GM12878 (cell line): ENCODE data around the gene DAGLA. TPM values are rescaled to one million over a fixed set of nuclear protein-coding genes. Genes with fewer than 3 reads are reported as not detected.

Source experiments
- ATAC-seq: fragments of 200-7000 bp; cut with Tn5 transposase; 3 replicates; pipeline ENCODE4 v1.9.1; 2020; ENCODE audit warnings: mild to moderate bottlenecking, moderate library complexity
- BruUV-seq: library from RNA; stranded (reverse); fragments of 400-500 nt; replicated peaks from 2 replicates; lab custom pipeline; 2021; lab: Mats Ljungman, UMichigan
- CTCF ChIA-PET: fragments of 300-600 bp; sonication (Branson Sonifier 250); formaldehyde crosslinking; extraction: SDS; loops from one replicate; lab custom pipeline; 2021; ENCODE audit warnings: inconsistent platforms; lab: Yijun Ruan, JAX
- POLR2A ChIA-PET: fragments of 350-600 bp; formaldehyde crosslinking; extraction: SDS; loops from one replicate; lab custom pipeline; 2021; ENCODE audit warnings: inconsistent platforms; lab: Charles Lee
- RAD21 ChIA-PET: fragments of 300-600 bp; sonication (Branson Sonifier 250); formaldehyde crosslinking; loops from one replicate; lab custom pipeline; 2023; ENCODE audit warnings: antibody characterized with exemption; ENCODE audit not compliant: unreplicated experiment; lab: Charles Lee
- SMC1A ChIA-PET: fragments of 300-600 bp; sonication (Branson Sonifier 250); formaldehyde crosslinking; loops from one replicate; lab custom pipeline; 2023; ENCODE audit not compliant: unreplicated experiment, uncharacterized antibody; lab: Charles Lee
- DNase-seq: peaks from one replicate; pipeline ENCODE4 v3.0.0-alpha.2; 2011; ENCODE audit warnings: low read depth, low spot score
- FAIRE-seq: peaks from 3 replicates; lab custom pipeline; 2011; peaks lifted over from hg19 to GRCh38; lab: Jason Lieb, UNC
- H2AFZ ChIP-seq: 2 replicates; pipeline ENCODE4 v1.6.0; 2011; ENCODE audit warnings: low read depth, low read length, control low read depth; ENCODE audit not compliant: control insufficient read depth
- H3K27ac ChIP-seq: 2 replicates; pipeline ENCODE4 v1.5.1; 2011; ENCODE audit warnings: control low read depth; ENCODE audit not compliant: control insufficient read depth, insufficient read depth
- H3K27me3 ChIP-seq, 2 experiments: replicated peaks in 1 of 2; 2 replicates each; pipeline versions ENCODE4 v1.6.0 to v1.6.1; 2011; ENCODE audit warnings: low read length in 1 of 2; ENCODE audit not compliant: control insufficient read depth in 2 of 2, insufficient read depth in 2 of 2
- H3K36me3 ChIP-seq, 2 experiments: 2 replicates each; pipeline ENCODE4 v1.5.1; 2011; ENCODE audit warnings: low read length in 1 of 2; ENCODE audit not compliant: control insufficient read depth in 2 of 2, insufficient read depth in 2 of 2
- H3K4me1 ChIP-seq: 2 replicates; pipeline ENCODE4 v1.6.1; 2011; ENCODE audit warnings: mild to moderate bottlenecking, low read length, moderate library complexity, mixed read lengths; ENCODE audit not compliant: control insufficient read depth, insufficient read depth
- H3K4me2 ChIP-seq: 2 replicates; pipeline ENCODE4 v1.6.0; 2011; ENCODE audit warnings: control low read depth; ENCODE audit not compliant: control insufficient read depth, insufficient read depth
- H3K4me3 ChIP-seq: fragments of 200-600 bp; sonication (generic); 2 replicates; pipeline ENCODE4 v1.5.1; 2016
- H3K79me2 ChIP-seq: 2 replicates; pipeline ENCODE4 v1.6.0; 2011; ENCODE audit warnings: low read length; ENCODE audit not compliant: control insufficient read depth, insufficient read depth
- H3K9ac ChIP-seq: 2 replicates; pipeline ENCODE4 v1.8.0; 2011; ENCODE audit warnings: low read length, control low read depth, mixed read lengths; ENCODE audit not compliant: control insufficient read depth, insufficient read depth
- H3K9me3 ChIP-seq: replicated peaks from 3 replicates; pipeline ENCODE4 v1.5.1; 2011; ENCODE audit warnings: mild to moderate bottlenecking, low read length; ENCODE audit not compliant: control insufficient read depth, insufficient read depth
- H4K20me1 ChIP-seq: 2 replicates; pipeline ENCODE4 v1.6.0; 2011; ENCODE audit not compliant: control insufficient read depth, insufficient read depth
- ASH2L ChIP-seq: fragments of 300-600, 200-600 bp; sonication (generic); IDR thresholded peaks from 2 replicates; pipeline ENCODE4 v1.6.1; 2017; ENCODE audit warnings: low read depth, mild to moderate bottlenecking, borderline replicate concordance
- ATF3 ChIP-seq: IDR thresholded peaks from 2 replicates; pipeline ENCODE4 v1.6.1; 2011; ENCODE audit warnings: low read depth, mild to moderate bottlenecking, low read length, moderate library complexity, borderline replicate concordance; ENCODE audit errors: extremely low read depth
- BMI1 ChIP-seq: fragments of 450-650 bp; IDR thresholded peaks from 2 replicates; pipeline ENCODE4 v1.6.1; 2016; ENCODE audit warnings: mild to moderate bottlenecking, moderate library complexity, borderline replicate concordance
- CHD1 ChIP-seq: IDR thresholded peaks from 2 replicates; pipeline ENCODE4 v1.6.1; 2012; ENCODE audit warnings: low read depth, low read length, improper control_type of control experiment
- ELK1 ChIP-seq: IDR thresholded peaks from 2 replicates; pipeline ENCODE4 v1.6.1; 2012; ENCODE audit warnings: low read depth, low read length, improper control_type of control experiment
- ESRRA ChIP-seq: IDR thresholded peaks from 2 replicates; pipeline ENCODE4 v1.6.1; 2012; ENCODE audit warnings: mild to moderate bottlenecking, low read length, improper control_type of control experiment
- IKZF1 ChIP-seq: fragments of 450-650 bp; conservative IDR thresholded peaks from 2 replicates; pipeline ENCODE4 v1.6.1; 2017; ENCODE audit warnings: antibody characterized with exemption, mild to moderate bottlenecking
- MAX ChIP-seq: IDR thresholded peaks from 2 replicates; pipeline ENCODE4 v1.6.1; 2012; ENCODE audit warnings: low read depth, low read length, improper control_type of control experiment
- NBN ChIP-seq: fragments of 450-650 bp; IDR thresholded peaks from 2 replicates; pipeline ENCODE4 v1.6.1; 2016
- PAX5 ChIP-seq: IDR thresholded peaks from 2 replicates; pipeline ENCODE4 v1.6.1; 2011; ENCODE audit warnings: low read depth, low read length, borderline replicate concordance
- RB1 ChIP-seq: fragments of 450-650 bp; formaldehyde crosslinking; IDR thresholded peaks from 2 replicates; pipeline ENCODE4 v1.6.1; 2017; ENCODE audit warnings: mild to moderate bottlenecking, borderline replicate concordance
- SKIL ChIP-seq: fragments of 450-650 bp; IDR thresholded peaks from 2 replicates; pipeline ENCODE4 v1.6.1; 2017; ENCODE audit warnings: mild to moderate bottlenecking, low read depth, inconsistent platforms; ENCODE audit not compliant: poor library complexity, severe bottlenecking
- SREBF2 ChIP-seq: IDR thresholded peaks from 2 replicates; pipeline ENCODE4 v1.6.1; 2012; ENCODE audit warnings: mild to moderate bottlenecking, low read length
- ZNF622 ChIP-seq: fragments of 450-650 bp; IDR thresholded peaks from 2 replicates; pipeline ENCODE4 v1.6.1; 2017; ENCODE audit warnings: mild to moderate bottlenecking, inconsistent platforms
- WGBS: methylation state at CpG from one replicate; pipeline ENCODE4 v1.1.6; 2016; ENCODE audit warnings: low lambda C conversion rate; ENCODE audit not compliant: insufficient replicate concordance, insufficient coverage; ENCODE audit errors: missing lambda C conversion rate; 5-methylcytosine and 5-hydroxymethylcytosine counted together
- in situ Hi-C: fragments of 300-500 bp; cut with MboI; formaldehyde crosslinking; loops from 9 replicates; pipeline ENCODE4 v1.14.3; 2018; ENCODE audit warnings: mixed read lengths
- intact Hi-C: fragments of 100-400 bp; cut with micrococcal nuclease; formaldehyde crosslinking; loops from one replicate; pipeline ENCODE4 v1.14.2; 2022; ENCODE audit not compliant: unreplicated experiment
- polyA plus RNA-seq, 11 experiments: library from polyadenylated mRNA; depleted of rRNA in 4 of 11; unstranded in 6 of 11; stranded (reverse) in 5 of 11; fragments of >200 nt; fragmentation: Nextera tagmentation in 4 of 11; fragmentation: Illumina TruSeq in 1 of 11; extraction: Ambion mirVana in 4 of 11; extraction: Trizol in 1 of 11; gene quantifications; 1 replicate in 1 of 11; 2 replicates in 10 of 11; pipeline versions ENCODE4 v1.2.1 to v1.2.3, GENCODE V29; 2011 to 2016; ENCODE audit warnings: inconsistent platforms in 2 of 11, missing spikeins in 2 of 11, low read depth in 1 of 11
- total RNA-seq, 4 experiments: library from RNA; depleted of rRNA in 3 of 4; stranded (reverse); fragments of >200 nt in 3 of 4; fragmentation: Illumina TruSeq in 1 of 4; extraction: Trizol in 1 of 4; gene quantifications; 2 replicates each; pipeline versions ENCODE4 v1.2.1 to v1.2.3, GENCODE V29; 2013 to 2021

The DAGLA gene
- total and polyA plus RNA-seq, 10 of the 15 experiments (the other 5 are each of a cell fraction or from before 2014, with no cell fraction given): 0.05 TPM; not detected in 9

GRCh38 chr11:61728940-61729219 lies 48.7 kb downstream of the DAGLA start:
- H3K4me1 ChIP-seq: no peaks in the 10 kb centered on the region
- H3K4me2 ChIP-seq: no peak overlapping the region
- intact Hi-C loops: no loop called here
- no peak overlapping the region for H3K9ac ChIP-seq
- BruUV-seq: no TSS peak
- 52% methylated on average over 8 of the region's 8 CpGs for WGBS
- H2AFZ ChIP-seq: no peak overlapping the region
- H4K20me1 ChIP-seq: no peaks in the 10 kb centered on the region
- H3K27ac ChIP-seq: no peak overlapping the region
- ChIA-PET RAD21 (interaction anchor here (0.8 kb wide), 1 partner anchor 50 kb away, joined by 3 read pairs; no protein-coding TSS in a partner anchor), SMC1A (no interaction called here), POLR2A (interaction anchor here (0.6 kb wide), 1 partner anchor 14 kb away, joined by 6 read pairs; no protein-coding TSS in a partner anchor), CTCF (interaction anchor here (0.8 to 1.0 kb wide), 2 partner anchors 10 to 251 kb away, joined by 4 read pairs; no protein-coding TSS in a partner anchor)
- in situ Hi-C loops: no loop called here
- H3K27me3 ChIP-seq: no peaks in the 10 kb centered on the region
- DNase-seq: no peak
- FAIRE-seq: no peak
- no peaks in the 10 kb centered on the region for H3K79me2 ChIP-seq
- TF ChIP-seq ASH2L (no peak), SREBF2 (no peak), ZNF622 (no peak), ESRRA (no peak), ATF3 (no peak)
- H3K9me3 ChIP-seq: no peaks in the 10 kb centered on the region
- H3K4me3 ChIP-seq: no peak overlapping the region
- ATAC-seq: peak; percentile 47
- H3K36me3 ChIP-seq: no peaks in the 10 kb centered on the region

- ChIA-PET CTCF (interaction anchor here (0.5 kb wide), 1 partner anchor 382 kb away, joined by 4 read pairs; no protein-coding TSS in a partner anchor), RAD21 (no interaction called here), SMC1A (no interaction called here), POLR2A (no interaction called here)
- ATAC-seq: no peak
- H3K4me2 ChIP-seq: no peak overlapping the region
- 26% methylated on average over 13 of the region's 13 CpGs for WGBS
- H3K9me3 ChIP-seq: no peaks in the 10 kb centered on the region
- BruUV-seq: no TSS peak
- in situ Hi-C loops (no loop called here), intact Hi-C loops (loop anchor here (10.0 kb wide), 1 partner anchor 256 kb away; no protein-coding TSS in a partner anchor)
- no peak overlapping the region for H2AFZ ChIP-seq
- H4K20me1 ChIP-seq: no peaks in the 10 kb centered on the region
- no peak for FAIRE-seq
- H3K27ac ChIP-seq: no peak overlapping the region
- H3K4me1 ChIP-seq: no peaks in the 10 kb centered on the region
- no peaks in the 10 kb centered on the region for H3K79me2 ChIP-seq
- no peaks in the 10 kb centered on the region for H3K36me3 ChIP-seq
- no peak for DNase-seq
- H3K9ac ChIP-seq: no peak overlapping the region
- H3K27me3 ChIP-seq: no peaks in the 10 kb centered on the region
- H3K4me3 ChIP-seq: no peak overlapping the region
- TF ChIP-seq NBN: no peak
- no peak for TF ChIP-seq IKZF1
- TF ChIP-seq PAX5: no peak
- no peak for TF ChIP-seq BMI1
- TF ChIP-seq ELK1: no peak
- no peak for TF ChIP-seq RB1
- no peak for TF ChIP-seq CHD1
- no peak for TF ChIP-seq SKIL
- TF ChIP-seq MAX: no peak
Observed at GRCh38 chr11:61730240-61730994, 50.2 kb downstream of the DAGLA start.
